GM19468 (cell line): ENCODE data around the gene NAV1.

Source experiments
- ATAC-seq: cut with Tn5 transposase; IDR thresholded peaks from one replicate; pipeline ENCODE4 v1.9.1; 2021; ENCODE audit warnings: mild to moderate bottlenecking, moderate library complexity, moderate number of reproducible peaks; ENCODE audit not compliant: unreplicated experiment; ENCODE audit errors: extremely low read depth

Gene NAV1

DNA sequence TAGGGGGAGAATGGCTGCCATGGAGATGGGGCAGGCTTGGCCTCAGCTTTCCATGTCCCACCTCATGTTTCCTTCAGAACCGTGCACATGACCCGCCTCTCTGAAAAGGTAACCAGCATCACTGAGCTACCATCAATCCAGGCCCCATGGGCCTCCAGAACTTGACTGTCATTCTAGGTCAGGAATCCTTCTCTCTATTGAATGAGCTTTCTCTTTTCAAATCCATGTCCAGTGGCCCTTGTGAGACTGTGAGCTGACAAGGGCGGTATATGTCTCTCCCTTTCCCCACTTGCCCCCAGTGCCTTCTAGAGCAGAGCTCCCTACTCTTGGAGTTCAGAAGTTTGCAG is 36.4 kb upstream of the NAV1 start:
- no peak for ATAC-seq

DNA sequence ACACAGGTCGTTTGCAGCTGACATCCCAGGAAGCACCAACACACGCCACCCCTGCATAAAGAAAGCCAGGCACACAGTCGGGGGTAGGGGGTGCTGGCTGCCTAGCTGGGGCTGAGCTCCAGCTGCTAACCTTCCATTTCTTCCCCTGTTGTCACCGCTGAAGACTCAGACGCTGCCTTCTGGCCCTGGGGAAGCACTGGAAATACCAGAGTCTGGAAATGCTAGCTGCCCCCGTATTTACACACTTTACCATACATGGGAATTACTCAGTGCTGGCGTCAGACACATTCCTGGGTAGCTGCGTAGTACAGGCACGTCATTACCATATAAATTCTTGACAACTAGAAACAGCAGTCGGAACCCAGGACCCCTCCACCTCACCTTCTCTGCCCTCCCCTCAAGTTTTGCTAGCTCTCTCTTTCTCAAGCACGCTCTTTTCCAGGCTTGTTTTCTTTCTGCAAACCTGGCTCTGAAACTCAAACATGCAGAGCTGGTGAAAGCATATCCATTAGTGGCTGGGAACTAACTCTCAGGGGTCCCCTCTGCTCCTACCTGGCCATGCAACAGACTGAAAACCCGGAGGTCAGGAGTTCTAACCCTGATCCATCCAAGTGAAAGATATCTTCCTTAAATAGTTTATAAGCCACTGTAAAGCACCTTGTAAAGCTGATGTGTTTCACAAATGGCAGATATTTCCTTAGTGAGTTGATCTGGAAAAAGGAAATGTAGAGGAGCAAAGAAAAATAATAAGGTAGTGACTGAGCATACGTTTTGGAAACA is 35.3 kb upstream of the NAV1 start:
- no peak for ATAC-seq

DNA sequence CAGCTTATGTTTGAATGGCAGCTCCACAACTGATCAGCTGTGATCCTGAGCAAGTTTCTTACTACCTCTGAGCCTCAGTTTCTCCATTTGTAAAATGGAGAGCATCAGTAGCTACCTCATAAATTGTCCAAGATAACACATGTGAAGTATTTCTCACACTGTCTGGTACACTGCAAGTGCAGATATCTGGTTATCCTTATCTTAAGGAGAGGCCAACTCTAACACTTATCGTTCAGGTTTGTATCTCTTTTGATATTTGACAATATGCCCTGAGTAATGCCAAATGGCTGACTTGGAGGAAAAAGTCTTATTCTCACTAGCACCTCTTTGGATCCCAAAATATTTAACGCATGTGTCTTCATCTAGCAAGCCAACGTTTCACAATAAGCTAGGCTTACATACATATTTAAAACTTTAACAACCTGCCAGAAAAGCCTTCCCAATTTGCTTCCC is 34.7 kb upstream of the NAV1 start:
- ATAC-seq = no peak

DNA sequence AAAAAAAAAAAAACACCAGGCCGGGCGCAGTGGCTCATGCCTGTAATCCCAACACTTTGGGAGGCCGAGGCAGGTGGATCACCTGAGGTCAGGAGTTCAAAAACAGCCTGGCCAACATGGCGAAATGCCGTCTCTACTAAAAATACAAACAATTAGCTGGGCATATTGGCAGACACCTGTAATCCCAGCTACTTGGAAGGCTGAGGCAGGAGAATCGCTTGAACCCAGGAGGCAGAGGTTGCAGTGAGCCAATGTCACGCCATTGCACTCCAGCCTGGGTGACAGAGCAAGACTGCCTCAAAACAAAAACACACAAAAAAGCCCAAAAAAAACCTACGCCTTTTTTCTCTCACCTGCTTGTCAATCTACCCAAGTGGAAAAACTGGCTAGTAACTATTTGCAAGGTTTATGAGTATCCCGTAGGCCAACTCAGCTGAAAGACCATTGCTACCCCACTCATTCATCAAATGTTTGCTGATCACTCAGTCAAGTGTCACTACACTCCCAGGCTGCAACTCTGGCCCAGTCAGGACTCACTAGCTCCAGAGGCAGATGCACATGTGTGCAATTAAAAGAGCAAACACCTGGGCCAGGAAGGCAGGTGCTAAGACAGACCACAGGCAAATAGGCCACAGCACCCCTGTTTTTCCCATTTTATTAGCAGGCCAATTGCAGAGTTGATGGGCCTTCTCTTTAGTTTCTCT is 34.0 kb upstream of the NAV1 start:
- no peak for ATAC-seq

DNA sequence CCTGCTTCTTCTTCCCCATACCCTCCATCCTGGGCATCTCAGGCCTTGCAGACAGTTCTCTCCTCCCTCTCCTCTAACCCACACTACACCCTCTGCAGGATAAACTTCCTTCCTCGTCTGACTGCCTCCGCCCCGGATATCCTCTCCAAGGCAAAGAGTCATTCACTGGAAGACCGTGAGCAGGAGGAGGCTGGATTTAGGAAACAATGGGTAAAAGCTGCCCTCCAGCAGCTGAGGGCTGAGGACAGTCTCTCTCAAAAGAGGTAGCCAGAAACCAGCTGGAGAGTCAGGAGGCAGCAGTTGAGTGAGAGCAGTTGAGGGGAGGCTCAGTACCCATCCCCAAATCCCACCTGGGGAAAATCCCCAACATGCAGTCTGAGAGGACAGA is 33.4 kb upstream of the NAV1 start:
- no peak for ATAC-seq

DNA sequence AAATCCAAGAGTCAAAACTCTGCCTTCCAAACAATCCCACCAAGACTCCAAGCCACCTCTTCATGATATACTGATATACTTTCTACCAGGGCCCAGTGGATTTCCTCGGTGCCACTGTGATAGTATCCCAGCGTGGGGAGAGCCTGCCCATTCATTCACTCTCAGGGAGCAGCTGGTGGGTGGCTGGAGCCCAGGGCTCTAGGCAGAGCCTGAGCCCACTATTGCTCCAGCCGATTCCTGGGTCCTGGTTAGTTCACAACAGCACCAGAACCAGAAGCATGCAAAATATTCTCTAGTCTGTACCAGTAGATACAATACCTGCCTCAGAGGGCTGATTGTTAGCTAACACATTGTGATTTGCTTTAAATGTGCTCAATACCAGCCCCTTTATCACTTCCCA is 32.8 kb upstream of the NAV1 start:
- no peak for ATAC-seq

DNA sequence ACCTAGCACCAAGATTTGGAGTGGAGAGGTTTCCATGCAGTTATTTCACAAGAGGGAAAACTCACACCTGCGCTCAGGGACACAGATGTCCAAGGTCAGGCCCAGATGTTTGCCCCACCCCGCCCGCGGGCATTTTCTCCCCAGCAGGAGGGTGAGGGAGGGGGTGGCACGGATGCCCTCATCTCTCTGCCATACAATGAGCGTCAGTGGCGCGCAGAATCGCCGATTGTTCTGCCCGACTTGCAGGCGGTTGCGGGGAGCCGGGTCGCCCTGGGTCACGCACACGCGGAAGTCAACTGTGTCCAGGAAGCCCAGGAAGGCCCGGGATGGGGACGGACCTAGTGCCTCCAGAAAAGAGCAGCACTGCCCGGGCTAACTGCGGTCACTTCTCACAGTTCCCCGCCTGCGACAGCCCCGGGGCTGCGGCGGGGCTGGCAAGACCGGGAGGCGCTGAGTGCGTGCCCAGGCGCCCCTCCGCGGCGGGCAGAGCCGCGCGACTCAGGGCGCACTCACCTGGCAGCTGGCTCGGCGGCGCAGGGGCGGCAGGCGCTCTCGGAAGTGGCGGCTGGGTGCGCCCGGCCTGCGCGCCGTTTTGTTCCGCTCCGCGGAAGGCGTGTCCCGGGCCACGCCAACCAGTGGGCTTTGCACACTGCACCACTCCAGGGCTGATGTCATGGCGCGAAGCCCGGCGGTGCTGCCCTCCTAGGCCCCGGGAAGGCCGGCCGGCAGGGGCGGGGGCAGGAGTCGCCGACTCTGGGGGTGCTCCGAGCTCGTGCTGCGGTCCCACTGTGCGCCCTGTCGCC is 32.2 kb upstream of the NAV1 start, which contains the start of gene CSRP1:
Gene CSRP1, minus strand, starts transcription at position 567 of the 803 bp plus-strand sequence. CDS start 10,820 bp downstream, outside the sequence.
- ATAC-seq = peak; percentile 91

DNA sequence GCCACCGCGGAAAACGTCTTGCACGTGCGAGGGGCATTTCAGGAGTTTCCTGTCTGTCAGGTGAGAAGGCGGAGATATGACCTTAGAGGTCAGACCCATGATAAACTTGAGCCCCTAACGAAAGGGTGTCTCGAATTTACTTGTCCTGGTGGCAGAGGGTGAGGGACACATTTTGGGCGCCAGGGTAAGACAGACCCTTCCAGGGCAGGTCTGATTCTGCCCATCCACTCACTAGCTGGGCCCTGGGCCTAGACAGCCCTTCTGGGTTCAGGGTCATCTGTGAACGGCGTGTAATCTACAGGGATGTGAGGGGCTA is 31.6 kb upstream of the NAV1 start:
- no peak for ATAC-seq

DNA sequence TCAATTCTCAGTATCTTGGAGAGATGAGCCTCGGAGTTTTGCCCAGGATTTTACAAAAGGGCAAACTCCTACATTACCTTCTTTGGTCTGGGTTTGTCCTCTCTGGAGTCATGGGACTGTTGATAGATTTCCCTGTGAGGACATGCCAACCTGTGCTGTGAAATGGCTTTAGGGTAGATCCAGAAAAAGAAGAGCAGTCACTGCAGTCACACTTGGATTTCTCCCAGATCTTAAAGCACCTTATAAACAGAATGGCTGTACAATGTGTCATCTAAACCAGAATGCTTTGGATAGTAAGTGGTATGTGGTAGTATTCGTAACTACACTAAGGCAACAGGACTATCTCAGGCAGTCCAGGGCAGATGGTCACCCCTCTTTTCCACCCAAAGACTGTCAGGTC is 30.1 kb upstream of the NAV1 start:
- ATAC-seq = no peak

DNA sequence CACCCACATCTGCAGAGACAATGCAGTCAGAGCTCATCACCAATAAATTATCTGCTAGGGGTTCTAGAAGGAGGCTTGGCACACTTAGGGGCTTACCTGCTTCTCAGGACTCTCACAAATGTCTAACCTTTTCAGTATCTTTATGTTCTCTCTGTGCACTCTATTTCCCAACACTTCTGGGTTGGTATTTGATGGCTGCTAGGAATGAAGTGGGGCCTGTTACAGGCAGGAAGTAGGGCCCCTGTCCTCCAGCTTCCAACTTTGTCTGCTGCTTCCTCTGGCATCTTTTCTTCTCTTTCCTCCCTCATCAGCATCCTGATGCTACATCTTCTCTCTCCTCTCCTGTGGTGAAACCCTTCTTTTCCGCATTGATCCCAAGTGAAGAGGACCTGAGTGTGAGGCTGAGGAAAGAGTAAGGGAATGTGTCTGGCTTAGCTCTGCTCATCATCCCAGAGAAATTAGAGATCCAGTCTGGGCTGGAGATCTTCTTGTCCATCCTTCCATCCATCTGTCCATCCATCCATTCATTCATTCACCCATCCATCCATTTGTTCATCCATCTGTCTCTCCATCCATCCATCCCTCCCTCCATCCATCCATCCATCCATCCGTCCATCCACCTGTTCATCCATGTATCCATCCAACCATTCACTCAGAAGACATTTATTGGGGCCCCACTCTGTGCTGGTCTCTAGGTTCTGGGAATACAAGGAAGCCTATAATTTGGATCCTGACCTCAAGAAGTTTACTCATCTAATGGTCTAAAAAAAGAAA is 29.1 kb upstream of the NAV1 start:
- ATAC-seq = no peak

DNA sequence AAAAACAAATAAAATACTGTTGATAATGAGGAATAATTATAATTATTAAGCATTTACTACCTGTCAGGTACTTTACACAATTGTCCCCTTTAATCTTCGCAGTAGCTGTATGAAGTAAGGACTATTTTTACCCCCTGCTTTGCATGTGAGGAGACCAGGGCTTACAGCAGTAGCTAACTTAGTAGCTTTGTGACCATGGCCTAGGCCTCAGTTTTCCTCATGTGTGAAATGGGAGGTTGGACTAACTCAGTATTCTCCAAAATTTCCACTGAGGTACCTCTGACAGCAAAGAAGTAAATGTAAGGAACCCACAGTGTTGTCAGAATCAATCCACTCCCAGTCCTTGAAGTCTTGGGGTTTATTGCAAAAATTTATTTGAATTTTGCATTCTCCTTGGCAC is 28.2 kb upstream of the NAV1 start:
- ATAC-seq = no peak

DNA sequence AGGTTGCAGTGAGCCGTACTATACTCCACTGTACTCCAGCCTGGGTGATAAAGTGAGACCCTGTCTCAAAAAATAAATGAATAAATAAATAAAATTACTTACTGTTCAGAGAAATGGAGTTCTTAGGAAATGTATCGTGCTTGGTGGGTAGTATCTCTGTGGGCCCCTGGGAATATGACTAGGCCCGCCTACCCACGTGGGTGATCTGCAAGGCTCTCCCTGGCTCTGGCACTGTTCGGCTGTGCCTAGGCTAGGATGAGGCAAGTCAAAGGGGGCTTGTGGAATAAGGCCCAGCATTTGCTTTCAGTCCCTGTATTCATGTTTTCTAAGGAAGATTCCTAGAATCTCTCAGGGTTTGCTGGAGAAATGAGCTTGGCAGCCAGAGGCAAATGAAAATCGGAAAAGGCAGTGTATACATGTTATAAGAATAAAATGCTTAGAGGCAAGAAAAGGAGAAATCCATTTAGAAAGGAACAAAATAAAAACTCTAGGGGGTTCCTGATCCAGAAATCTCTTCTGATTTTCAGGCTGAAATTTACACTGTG is 27.5 kb upstream of the NAV1 start:
- no peak for ATAC-seq

DNA sequence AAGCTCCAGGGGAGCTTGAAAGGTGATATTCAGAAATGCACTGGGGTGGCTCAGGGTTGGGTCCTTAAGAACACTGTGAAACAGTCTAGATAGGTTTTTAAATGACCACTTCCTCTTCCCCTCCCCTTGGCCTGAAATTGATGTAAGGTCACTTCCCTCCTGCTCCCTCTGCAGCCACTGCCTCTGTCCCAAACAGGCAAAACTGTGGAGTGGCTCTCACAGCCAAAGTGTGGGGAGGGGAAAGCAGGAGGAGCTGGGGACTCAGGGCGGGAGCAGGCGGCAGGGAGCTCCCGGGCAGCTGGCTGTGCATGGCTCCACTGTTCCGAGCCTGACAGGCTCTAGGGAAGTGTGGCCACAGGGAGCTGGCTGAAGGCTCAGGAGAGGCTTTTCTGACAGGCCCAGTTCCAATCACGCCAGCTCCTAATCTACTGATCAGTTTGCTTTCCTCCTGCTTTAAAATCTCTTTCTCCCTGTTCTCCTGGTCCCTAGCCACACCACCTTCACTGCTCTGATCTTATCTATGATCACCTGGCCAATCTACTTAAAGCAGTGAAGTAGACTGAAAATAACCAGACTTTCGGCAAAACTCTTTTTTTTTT is 26.9 kb upstream of the NAV1 start:
- ATAC-seq = no peak

DNA sequence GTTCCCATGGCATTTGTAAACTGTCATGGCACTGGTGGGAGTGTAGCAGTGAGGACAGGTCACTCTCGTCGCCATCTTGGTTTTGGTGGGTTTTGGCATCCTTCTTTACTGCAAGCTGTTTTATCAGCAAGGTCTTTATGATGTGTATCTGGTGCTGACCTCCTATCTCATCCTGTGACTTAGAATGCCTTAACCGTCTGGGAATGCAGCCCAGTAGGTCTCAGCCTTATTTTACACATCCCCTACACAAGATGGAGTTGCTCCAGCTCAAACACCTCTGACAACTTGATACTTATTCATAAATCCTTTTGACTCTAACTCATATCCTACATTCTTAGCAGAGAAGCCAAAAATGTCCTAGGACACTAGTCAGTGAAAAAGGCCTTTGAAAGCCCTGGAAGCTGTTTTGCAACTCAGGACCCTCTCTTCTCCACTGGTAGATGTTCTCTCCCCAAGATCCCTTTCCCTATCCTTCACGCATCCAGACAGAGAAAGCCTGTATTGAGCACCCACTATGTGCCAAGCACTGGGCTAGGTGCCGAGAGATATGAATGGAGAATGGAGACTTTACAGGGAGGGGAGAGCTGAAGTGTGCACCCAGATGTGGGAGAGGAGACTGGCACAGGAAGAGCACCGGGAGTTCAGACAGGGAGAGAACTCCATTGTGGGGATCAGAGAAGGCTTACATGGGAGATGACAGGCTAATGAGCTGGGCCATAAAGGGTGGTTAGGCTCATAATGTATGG is 25.3 kb upstream of the NAV1 start:
- no peak for ATAC-seq

DNA sequence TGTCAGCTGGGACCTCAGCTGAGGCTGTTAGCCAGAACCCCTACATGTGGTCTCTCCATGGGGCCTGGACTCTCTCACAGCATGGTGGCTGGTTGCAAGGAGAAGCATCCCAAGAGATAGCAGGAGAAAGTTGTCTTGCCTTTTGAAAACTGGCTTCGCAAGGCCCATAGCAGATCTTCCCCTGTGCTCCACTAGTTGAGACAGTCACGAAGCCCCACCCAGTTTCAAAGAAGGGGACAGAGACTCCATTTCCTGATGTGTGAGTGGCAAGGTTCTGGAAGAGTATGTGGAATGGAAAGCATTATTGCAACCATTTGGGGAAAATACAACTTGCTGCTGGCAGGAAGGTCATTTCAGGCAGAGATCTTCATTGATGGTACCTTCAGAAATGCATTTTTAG is 24.5 kb upstream of the NAV1 start:
- ATAC-seq = no peak

DNA sequence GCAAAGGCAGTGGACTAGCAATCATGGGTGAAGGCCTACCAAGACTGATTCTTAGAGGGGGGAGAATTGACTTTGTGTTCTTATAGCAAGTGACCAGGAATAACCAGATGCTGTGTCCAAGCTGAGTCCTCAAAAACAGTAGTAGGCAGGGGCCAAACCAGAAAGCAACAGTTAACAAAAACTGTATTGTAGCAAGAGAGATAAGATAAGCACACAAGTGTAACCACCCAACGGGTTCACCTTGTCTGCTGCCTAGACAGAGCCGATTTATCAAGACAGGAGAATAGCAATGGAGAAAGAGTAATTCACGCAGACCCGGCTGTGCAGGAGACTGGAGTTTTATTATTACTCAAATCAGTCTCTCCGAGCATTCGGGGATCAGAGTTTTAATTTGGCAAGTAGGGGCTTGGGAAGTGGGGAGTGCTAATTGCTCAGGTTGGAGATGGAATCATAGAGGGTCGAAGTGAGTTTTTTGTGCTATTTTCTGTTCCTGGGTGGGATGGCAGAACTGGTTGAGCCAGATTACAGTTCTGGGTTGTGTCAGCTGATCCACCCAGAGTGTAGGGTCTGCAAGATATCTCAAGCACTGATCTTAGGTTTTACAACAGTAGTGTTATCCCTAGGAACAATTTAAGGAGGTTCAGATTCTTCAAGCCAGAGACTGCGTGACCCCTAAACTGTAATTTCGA is 23.7 kb upstream of the NAV1 start:
- no peak for ATAC-seq

DNA sequence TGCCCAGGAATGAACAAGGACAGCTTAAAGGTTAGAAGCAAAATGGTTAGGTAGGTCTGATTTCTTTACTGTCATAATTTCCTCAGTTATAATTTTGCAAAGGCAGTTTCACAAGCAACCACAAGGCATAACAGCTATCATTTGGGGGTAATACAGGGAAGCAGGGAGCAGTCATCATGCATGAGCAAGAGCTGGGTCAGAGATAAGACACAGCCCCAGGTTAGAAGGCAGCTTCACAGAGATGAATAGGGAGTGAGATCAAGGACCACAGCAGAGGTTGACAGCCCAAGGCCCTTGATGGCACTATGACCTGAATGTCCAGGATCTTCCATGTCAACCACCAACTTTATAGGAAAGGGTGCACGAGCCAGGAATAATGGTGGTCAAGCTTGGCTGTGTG is 23.0 kb upstream of the NAV1 start:
- no peak for ATAC-seq

DNA sequence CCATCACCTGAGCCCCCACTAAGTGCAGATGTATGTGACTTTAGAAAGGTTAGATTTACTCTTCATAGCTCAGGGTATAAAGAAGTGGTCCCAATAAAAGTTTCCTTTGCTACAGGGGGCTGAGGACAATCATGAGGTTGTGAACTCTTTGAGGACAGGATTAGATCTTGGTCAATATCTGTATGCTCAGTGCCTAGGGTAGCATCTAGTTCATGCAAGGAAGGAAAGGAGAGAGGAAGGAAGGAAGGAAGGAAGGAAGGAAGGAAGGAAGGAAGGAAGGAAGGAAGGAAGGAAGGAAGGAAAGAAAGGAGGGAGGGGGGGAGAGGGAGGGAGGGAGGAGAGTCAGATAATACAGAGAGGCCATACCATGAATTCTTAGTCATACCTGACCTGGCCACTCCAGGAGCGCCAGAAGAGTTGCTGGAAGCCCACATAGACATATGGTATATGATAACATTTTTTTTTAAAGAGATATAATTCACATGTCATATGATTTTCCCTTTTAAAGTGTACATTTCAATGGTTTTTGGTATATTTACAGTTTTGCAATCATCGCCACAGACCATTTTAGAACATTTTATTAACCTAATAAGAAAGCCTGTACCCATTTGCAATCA is 22.3 kb upstream of the NAV1 start:
- no peak for ATAC-seq
